ENCODE data around the gene ABCA7.
"Not testable (repeated sequence)": the region's sequence is repeated elsewhere in the genome, so short reads cannot be mapped to it uniquely, and the experiment has no call there.

ABCA7 gene

GRCh38 chr19:1017115-1017905 lies 22.6 kb upstream of the ABCA7 start:
- DNase-seq (ENCODE audit: low read depth) = no peak

- no peak for DNase-seq (ENCODE audit: low read depth)
Measured at GRCh38 chr19:1017906-1018305, 22.0 kb upstream of the ABCA7 start.

GRCh38 chr19:1018393-1018792 lies 21.5 kb upstream of the ABCA7 start:
- no peak for DNase-seq (ENCODE audit: low read depth)

GRCh38 chr19:1018932-1019615 lies 20.8 kb upstream of the ABCA7 start:
- DNase-seq (ENCODE audit: low read depth) = no peak

DNA sequence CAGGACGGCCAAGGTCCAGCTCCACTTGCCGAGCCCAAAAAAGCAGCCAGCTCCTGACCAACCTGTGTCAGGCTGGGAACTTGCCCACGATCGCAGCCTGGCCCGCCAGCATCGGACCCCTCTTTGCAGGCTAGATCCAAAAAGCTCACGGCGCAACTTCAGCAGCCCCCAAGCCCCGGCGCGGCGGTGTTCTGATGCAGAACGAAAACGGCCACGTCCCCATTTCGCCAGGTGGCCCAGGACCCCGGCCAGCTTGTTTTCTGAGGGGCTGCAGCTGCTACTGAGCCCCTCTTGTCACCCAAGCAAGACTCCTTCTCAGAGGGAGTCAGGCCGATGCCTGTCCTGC lies 20.3 kb upstream of the ABCA7 start:
- DNase-seq (ENCODE audit: low read depth) = no peak

DNA sequence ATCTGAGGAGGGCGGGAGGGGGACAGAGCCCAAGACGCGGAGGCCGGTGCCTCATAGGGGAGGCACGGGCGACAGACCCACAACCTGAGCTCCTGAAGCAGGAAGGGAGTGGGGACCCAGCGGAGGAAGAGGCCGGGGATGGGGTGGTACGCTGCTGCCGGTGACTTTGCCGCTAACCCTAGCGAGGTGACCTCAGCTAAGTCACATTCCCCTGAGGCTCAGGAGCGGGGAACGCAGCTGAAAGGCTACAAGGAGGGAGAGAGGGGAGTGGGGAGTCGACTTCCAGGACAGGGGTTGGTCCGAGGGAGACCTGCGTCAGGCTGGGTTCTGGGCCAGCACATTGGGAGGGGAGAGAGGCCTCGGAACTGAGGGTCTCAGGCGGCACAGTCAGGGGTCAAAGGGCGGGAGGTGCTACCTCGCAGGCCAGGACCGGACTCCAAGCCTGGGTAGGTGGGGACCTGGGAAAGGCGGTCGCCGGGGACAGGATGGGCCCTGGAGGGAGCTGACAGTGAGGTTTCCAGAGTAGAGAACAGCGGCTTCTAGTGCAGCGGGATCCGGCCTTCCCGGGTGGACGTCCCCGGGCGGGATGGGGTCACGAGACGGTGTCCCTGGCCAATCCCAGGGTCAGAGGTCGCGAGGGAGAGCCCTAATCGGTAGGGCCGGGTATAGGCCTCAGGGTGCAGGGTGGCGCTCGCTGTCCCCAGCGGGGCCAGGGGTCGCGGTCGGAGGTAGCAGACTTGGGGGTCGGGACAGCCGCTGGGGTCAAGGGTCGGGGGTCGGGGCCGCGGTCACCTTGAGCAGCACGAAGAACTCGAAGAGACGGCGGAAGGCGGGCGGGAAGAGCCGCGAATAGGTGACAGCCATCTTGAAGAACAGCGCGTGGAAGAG lies 19.7 kb upstream of the ABCA7 start:
- peak; percentile 31 for DNase-seq (ENCODE audit: low read depth)

DNA sequence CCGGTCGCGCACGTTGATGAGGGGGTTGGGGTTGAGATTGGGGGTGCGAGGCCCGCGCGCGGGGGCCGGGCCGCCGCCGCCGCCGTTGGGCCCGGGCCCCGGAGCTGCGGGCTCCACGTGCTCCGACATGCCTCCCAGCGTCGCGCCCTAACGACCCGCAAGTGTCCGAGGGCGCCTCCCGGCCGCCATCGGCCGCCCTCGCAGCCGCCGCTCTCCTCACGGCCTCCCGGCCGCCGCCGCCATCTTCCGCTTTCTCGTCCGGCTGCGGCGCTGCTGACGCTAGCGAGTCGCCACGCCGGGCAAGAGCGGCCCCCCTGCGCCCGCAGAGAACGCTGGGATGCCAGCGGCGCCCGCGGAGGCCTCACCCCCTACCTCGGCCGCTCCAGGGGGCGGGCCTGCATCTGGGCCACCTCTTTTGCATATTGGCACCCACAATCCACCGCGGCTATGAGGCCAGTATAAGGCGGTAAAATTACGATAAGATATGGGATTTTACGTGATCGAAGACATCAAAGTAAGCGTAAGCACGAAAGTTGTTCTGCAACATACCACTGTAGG lies 19.0 kb upstream of the ABCA7 start, which contains the start of gene TMEM259:
Gene TMEM259, minus strand, starts transcription at position 256 of the 558 bp plus-strand sequence. Its CDS starts 127 bp downstream, at position 129.
- peak; percentile 97 for DNase-seq (ENCODE audit: low read depth)

DNA sequence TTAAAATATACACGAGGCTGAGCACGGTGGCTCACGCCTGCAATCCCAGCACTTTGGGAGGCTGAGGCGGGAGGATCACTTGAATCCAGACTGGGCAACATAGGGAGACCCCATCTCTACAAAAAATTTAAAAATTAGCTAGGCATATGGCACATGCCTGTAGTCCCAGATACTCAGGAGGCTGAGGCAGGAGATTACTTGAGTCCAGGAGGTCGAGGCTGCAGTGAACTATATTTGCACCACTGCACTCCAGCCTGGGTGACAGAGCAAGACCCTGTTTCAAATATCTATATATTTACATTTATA lies 16.1 kb upstream of the ABCA7 start:
- not testable (repeated sequence) for DNase-seq (ENCODE audit: low read depth)

DNA sequence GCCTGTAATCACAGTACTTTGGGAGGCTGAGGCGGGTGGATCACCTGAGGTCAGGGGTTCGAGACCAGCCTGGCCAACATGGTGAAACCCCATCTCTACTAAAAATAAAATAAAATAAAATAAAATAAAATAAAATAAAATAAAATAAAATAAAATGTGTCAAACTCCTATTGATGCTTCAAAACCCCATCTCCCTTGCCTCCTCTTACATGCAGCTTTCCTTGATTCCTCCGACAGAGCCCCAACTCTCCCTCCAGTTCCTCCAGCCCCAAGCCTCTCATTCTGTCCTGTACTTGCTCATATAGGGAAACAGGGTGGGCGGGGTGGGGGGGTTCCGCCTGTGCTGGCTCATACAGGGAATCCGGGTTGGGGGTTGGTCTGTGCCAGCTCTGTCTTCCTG lies 14.8 kb upstream of the ABCA7 start:
- not testable (repeated sequence) for DNase-seq (ENCODE audit: low read depth)

DNA sequence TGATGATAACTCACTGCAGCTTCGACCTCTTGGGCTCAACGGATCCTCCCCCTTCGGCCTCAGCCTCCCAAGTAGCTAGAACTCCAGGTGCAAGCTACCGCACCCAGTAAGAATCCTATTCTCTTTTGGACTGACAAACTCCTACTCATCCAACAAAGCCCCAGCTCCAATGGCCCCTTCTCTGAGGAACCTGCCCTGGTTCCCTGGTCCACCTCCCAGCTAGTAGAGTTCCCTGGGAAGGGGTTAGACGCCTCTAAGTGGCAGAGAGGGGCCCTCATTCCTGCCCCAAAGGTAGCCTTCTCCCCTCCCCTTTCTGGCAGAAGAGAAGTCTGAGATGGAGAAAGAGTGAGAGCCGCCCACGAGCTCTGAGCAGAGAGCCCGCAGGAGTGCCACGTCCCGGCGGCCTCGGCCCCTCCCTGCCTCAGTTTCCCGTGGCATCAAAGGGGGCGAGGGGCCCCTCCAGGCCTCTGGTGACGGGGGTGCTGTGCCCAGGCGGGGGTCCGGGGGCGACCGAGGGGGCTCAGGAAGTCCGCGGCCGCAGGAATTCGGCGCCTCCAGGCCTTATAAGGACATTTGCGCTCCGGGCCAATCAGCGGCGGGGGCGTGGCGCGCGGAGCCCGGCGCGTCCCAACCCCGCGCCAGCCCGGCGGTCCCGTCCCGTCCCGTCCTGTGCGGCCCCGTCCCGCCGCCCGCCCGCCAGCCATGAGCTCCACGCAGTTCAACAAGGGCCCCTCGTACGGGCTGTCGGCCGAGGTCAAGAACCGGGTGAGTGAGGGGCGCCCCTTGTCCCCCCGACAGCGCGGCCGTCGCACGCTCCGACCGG lies 13.7 kb upstream of the ABCA7 start, which contains the start of gene CNN2:
Gene CNN2, plus strand, starts transcription at position 649 of the 823 bp plus-strand sequence. Its CDS starts 54 bp downstream, at position 703.
- peak; percentile 85 for DNase-seq (ENCODE audit: low read depth)

- peak; percentile 47 for DNase-seq (ENCODE audit: low read depth)
Measured at GRCh38 chr19:1026783-1027649, 12.9 kb upstream of the ABCA7 start.

GRCh38 chr19:1027650-1028061 lies 12.3 kb upstream of the ABCA7 start:
- peak; percentile 21 for DNase-seq (ENCODE audit: low read depth)

DNA sequence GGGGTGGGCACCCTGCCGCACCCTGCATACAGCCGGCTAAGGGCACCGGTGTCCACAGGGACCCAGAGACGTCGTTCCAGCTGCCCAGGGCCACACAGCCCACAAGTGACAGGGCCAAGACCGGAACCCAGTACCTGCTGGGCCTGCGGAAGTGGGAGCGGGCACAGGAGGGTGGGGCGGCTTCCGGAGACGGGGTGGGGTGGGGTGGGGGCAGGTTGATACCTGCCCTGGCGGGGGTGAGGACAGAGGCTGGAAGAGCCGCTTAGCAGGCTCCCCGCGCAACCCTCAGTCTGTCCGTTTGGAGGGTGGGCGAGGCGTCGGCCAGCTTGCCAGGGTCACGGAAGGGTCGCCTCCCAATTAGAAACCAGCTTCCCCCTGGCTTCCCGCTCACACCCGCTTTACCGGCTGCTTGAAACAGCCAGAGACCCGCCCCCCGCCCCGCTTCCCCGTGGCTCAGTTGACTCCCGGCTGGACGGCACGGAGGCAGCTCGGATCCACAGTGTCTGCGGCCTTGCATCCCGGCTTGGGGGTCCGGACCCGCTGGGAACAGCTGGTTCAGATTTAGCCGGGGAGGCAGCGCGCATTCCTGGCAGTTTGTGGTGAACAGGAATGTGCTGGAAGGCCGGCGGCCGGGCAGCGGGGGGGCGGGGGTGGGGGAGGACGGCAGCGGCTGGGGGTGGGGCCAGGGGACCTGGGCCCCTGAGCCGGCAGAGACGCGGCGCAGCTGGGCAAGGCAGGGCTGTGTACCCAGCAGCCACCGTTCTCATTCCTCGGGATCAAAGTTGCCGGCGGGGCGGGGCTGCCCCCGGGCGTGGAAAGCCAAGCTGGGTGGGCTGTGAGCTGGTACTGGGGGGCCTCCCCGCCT lies 11.6 kb upstream of the ABCA7 start:
- peak; percentile 98 for DNase-seq (ENCODE audit: low read depth)

GRCh38 chr19:1032264-1032867 lies 7.5 kb upstream of the ABCA7 start:
- DNase-seq (ENCODE audit: low read depth) = no peak

DNA sequence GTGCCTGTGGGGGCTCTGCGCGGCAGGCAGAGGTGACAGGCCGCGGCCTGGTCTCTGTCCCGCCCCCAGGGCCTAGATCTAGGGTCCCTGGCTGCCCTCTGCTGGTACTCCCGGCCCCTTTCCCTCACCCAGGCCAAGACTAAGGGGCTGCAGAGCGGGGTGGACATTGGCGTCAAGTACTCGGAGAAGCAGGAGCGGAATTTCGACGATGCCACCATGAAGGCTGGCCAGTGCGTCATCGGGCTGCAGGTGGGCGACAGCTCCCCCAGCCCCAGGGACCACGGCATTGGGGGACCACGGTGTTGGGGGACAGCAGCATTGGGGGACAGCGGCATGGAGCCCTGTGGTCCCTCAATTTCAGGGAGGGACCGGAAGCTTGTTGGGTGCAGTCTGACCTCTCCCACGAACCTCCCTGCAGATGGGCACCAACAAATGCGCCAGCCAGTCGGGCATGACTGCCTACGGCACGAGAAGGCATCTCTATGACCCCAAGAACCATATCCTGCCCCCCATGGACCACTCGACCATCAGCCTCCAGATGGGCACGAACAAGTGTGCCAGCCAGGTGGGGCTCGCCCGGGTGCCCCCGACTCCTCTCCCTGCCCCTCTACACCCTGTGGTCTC lies 3.8 kb upstream of the ABCA7 start:
- DNase-seq (ENCODE audit: low read depth) = no peak

GRCh38 chr19:1037621-1038064 lies 2.3 kb upstream of the ABCA7 start:
- no peak for DNase-seq (ENCODE audit: low read depth)

- DNase-seq (ENCODE audit: low read depth) = peak; percentile 56
Measured at GRCh38 chr19:1038978-1039645, 795 bp upstream of the ABCA7 start.
